ENCODE results near the gene THSD4. TPM values are rescaled to one million over a fixed set of nuclear protein-coding genes. Genes with fewer than 3 reads are reported as not detected.

The THSD4 gene
- total and polyA plus RNA-seq, 9 of the 15 experiments (the other 6 are each of a cell fraction or from before 2014, with no cell fraction given): 0.04 TPM; not detected in 5

DNA sequence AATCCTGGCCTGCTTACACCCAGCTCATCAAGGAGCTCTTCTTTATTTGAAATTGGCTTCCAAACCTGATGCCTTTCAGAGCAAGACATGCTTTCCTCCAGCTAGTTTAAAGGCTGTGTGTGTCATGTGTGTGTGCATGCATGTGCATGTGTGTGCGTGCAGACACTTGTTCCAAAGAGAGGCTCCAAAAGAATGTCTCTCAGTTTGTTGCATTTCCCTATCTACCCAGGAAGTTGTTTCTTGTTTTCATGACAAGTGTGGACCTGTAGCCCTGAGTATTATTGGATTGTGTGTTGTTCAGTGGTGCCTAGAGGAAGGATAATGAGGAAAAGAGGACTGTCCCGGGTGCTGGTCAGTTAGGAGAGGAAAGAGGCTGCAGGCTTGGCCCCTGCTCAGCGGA, 240.0 kb downstream of the THSD4 start:
- no peaks in the 10 kb centered on the region for H3K4me1 ChIP-seq (replicated peaks in 1 of 2; ENCODE audit: control insufficient read depth in 2 of 2, insufficient read depth in 2 of 2, low read length in 2 of 2)
- 0% methylated on average over 3 of the region's 3 CpGs for whole genome bisulfite sequencing (ENCODE audit: insufficient coverage, low coverage, missing lambda C conversion rate)
- DNase-seq (ENCODE audit: extremely low read depth in 1 of 4, low spot score in 3 of 4) (no peak), ATAC-seq (no peak), FAIRE-seq (no peak)
- no peak overlapping the region for H3K4me2 ChIP-seq (ENCODE audit: insufficient read depth, low read length)
- H3K27ac ChIP-seq (ENCODE audit: extremely low read depth, low read depth, low read length): no peak overlapping the region
- no peak overlapping the region for H3K4me3 ChIP-seq
- no peaks in the 10 kb centered on the region for H3K9me1 ChIP-seq (ENCODE audit: control insufficient read depth, insufficient read depth, low read length)
- H3K36me3 ChIP-seq (ENCODE audit: control insufficient read depth, insufficient read depth, low read length): no peaks in the 10 kb centered on the region
- no peak overlapping the region for H2AFZ ChIP-seq (ENCODE audit: low read depth, low read length)
- H3K79me2 ChIP-seq (ENCODE audit: control insufficient read depth, insufficient read depth, low read length): no peaks in the 10 kb centered on the region
- H3K9ac ChIP-seq (ENCODE audit: insufficient read depth in 1 of 2, low read depth in 2 of 2, low read length in 2 of 2): no peak overlapping the region
- peaks cover 0 to 12% of the 10 kb centered on the region in 2 experiments; a peak in 1 of 5 replicates for H3K27me3 ChIP-seq (ENCODE audit: control insufficient read depth in 2 of 2, insufficient read depth in 2 of 2, low read length in 2 of 2)
- intact Hi-C loops (cut with micrococcal nuclease): no loop called here
- CTCF ChIA-PET (ENCODE audit: low intra/inter-chr PET ratio): no interaction called here
- in situ Hi-C loops (cut with MboI): no loop called here
- POLR2A ChIA-PET: no interaction called here
- H3K9me3 ChIP-seq (replicated peaks; ENCODE audit: control insufficient read depth, insufficient read depth, low read depth, low read length): no peaks in the 10 kb centered on the region
- H4K20me1 ChIP-seq (replicated peaks; ENCODE audit: control insufficient read depth, insufficient read depth, low read length): no peaks in the 10 kb centered on the region
- TF ChIP-seq HEY1 (CRISPR knock-in tag; IDR thresholded peaks at IDR 0.05; ENCODE audit: borderline replicate concordance) (no peak), STAG1 (CRISPR knock-in tag; IDR thresholded peaks at IDR 0.05; ENCODE audit: borderline replicate concordance) (no peak), MTA3 (IDR thresholded peaks at IDR 0.05; ENCODE audit: borderline replicate concordance) (no peak)
- no TSS peak for BruUV-seq (replicated peaks)

DNA sequence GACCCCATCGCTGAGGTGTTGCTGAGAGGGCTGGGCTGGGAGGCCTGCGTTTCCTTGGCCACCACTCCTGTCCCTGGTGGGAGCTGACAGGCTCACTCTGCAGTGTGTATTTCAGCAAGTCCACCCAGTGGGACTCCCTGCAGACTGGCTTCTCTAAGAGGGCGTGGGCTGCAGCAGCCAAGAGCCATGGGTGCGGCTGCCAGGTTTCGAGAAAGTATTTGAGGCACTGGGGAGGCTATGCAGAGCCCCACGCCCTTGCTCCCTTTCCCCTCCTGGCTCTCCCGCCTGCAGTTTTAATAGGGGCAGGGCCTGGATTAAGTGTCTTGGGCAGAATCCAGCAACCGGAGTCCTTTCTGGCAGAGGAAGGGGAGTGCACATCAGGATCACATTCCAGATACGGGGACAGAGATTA, 242.1 kb downstream of the THSD4 start:
- Histone ChIP-seq H3K79me2 (ENCODE audit: control insufficient read depth, insufficient read depth, low read length) (no peaks in the 10 kb centered on the region), H3K4me1 (replicated peaks in 1 of 2; ENCODE audit: control insufficient read depth in 2 of 2, insufficient read depth in 2 of 2, low read length in 2 of 2) (no peaks in the 10 kb centered on the region), H3K36me3 (ENCODE audit: control insufficient read depth, insufficient read depth, low read length) (no peaks in the 10 kb centered on the region), H3K9me1 (ENCODE audit: control insufficient read depth, insufficient read depth, low read length) (no peaks in the 10 kb centered on the region), H3K27ac (ENCODE audit: extremely low read depth, low read depth, low read length) (no peak overlapping the region), H3K27me3 (ENCODE audit: control insufficient read depth in 2 of 2, insufficient read depth in 2 of 2, low read length in 2 of 2) (peaks cover 0 to 12% of the 10 kb centered on the region in 2 experiments; a peak in 1 of 5 replicates), H3K4me3 (no peak overlapping the region), H3K9ac (ENCODE audit: insufficient read depth in 1 of 2, low read depth in 2 of 2, low read length in 2 of 2) (no peak overlapping the region), H4K20me1 (replicated peaks; ENCODE audit: control insufficient read depth, insufficient read depth, low read length) (no peaks in the 10 kb centered on the region), H3K4me2 (ENCODE audit: insufficient read depth, low read length) (no peak overlapping the region), H3K9me3 (replicated peaks; ENCODE audit: control insufficient read depth, insufficient read depth, low read depth, low read length) (no peaks in the 10 kb centered on the region), H2AFZ (ENCODE audit: low read depth, low read length) (no peak overlapping the region)
- POLR2A ChIA-PET: no interaction called here
- in situ Hi-C loops (cut with MboI): no loop called here
- WGBS (ENCODE audit: insufficient coverage, low coverage, missing lambda C conversion rate): 0% methylated on average over 9 of the region's 9 CpGs
- no TSS peak for BruUV-seq (replicated peaks)
- ATAC-seq (no peak), DNase-seq (ENCODE audit: extremely low read depth in 1 of 4, low spot score in 3 of 4) (no peak), FAIRE-seq (no peak)
- intact Hi-C loops (cut with micrococcal nuclease): no loop called here
- CTCF ChIA-PET (ENCODE audit: low intra/inter-chr PET ratio): no interaction called here
- no peak for TF ChIP-seq HDAC8 (tag; IDR thresholded peaks at IDR 0.05)
- TF ChIP-seq SMARCE1 (IDR thresholded peaks at IDR 0.05): no peak
- TF ChIP-seq ZNF584 (CRISPR knock-in tag; IDR thresholded peaks at IDR 0.05; ENCODE audit: low read depth): no peak
- TF ChIP-seq, protein P1, sequence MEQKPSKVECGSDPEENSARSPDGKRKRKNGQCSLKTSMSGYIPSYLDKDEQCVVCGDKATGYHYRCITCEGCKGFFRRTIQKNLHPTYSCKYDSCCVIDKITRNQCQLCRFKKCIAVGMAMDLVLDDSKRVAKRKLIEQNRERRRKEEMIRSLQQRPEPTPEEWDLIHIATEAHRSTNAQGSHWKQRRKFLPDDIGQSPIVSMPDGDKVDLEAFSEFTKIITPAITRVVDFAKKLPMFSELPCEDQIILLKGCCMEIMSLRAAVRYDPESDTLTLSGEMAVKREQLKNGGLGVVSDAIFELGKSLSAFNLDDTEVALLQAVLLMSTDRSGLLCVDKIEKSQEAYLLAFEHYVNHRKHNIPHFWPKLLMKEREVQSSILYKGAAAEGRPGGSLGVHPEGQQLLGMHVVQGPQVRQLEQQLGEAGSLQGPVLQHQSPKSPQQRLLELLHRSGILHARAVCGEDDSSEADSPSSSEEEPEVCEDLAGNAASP (IDR thresholded peaks at IDR 0.05): no peak
- no peak for TF ChIP-seq ARID1B (IDR thresholded peaks at IDR 0.05)
- TF ChIP-seq ZNF140 (CRISPR knock-in tag; IDR thresholded peaks at IDR 0.05): no peak
- TF ChIP-seq ZNF133 (CRISPR knock-in tag; IDR thresholded peaks at IDR 0.05): no peak
- no peak for TF ChIP-seq HDAC1 (IDR thresholded peaks at IDR 0.05)
- TF ChIP-seq, protein P2, sequence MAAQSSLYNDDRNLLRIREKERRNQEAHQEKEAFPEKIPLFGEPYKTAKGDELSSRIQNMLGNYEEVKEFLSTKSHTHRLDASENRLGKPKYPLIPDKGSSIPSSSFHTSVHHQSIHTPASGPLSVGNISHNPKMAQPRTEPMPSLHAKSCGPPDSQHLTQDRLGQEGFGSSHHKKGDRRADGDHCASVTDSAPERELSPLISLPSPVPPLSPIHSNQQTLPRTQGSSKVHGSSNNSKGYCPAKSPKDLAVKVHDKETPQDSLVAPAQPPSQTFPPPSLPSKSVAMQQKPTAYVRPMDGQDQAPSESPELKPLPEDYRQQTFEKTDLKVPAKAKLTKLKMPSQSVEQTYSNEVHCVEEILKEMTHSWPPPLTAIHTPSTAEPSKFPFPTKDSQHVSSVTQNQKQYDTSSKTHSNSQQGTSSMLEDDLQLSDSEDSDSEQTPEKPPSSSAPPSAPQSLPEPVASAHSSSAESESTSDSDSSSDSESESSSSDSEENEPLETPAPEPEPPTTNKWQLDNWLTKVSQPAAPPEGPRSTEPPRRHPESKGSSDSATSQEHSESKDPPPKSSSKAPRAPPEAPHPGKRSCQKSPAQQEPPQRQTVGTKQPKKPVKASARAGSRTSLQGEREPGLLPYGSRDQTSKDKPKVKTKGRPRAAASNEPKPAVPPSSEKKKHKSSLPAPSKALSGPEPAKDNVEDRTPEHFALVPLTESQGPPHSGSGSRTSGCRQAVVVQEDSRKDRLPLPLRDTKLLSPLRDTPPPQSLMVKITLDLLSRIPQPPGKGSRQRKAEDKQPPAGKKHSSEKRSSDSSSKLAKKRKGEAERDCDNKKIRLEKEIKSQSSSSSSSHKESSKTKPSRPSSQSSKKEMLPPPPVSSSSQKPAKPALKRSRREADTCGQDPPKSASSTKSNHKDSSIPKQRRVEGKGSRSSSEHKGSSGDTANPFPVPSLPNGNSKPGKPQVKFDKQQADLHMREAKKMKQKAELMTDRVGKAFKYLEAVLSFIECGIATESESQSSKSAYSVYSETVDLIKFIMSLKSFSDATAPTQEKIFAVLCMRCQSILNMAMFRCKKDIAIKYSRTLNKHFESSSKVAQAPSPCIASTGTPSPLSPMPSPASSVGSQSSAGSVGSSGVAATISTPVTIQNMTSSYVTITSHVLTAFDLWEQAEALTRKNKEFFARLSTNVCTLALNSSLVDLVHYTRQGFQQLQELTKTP (IDR thresholded peaks at IDR 0.05; ENCODE audit: low read depth in 1 of 2, partially characterized antibody in 2 of 2): no peak
- no peak for TF ChIP-seq ARNT (IDR thresholded peaks at IDR 0.05)
